K562 treated with DMSO at 1 percent for 24 hours (cell line): ENCODE results near the gene MYO15B. TPM values are rescaled to one million over a fixed set of nuclear protein-coding genes. Genes with fewer than 3 reads are reported as not detected.

ENCODE experiments used
- total RNA-seq: library from RNA; unstranded; fragments of 300-600 nt; gene quantifications from 2 replicates; pipeline ENCODE4 v1.2.3, GENCODE V29; 2022; ENCODE audit warnings: low read depth; ENCODE audit not compliant: insufficient read depth

MYO15B gene
- 0.79 and 3.9 TPM in 2 replicates for total RNA-seq

GRCh38 chr17:75587675-75588595 lies at the start of gene MYO15B:
Gene MYO15B, plus strand, starts transcription at chr17:75587800. Its CDS starts 258 bp downstream, at chr17:75588058.

GRCh38 chr17:75632863-75633485 lies 45.4 kb downstream of the MYO15B start, which contains the start of gene SMIM5:
Gene SMIM5, plus strand, starts transcription at chr17:75633434. Its CDS starts 6,768 bp downstream, at chr17:75640202.

GRCh38 chr17:75666959-75667790 lies 79.6 kb downstream of the MYO15B start, which contains the start of the genes RECQL5 and SAP30BP:
Gene RECQL5, minus strand, starts transcription at chr17:75667154. Its CDS starts 597 bp downstream, at chr17:75666557.
Gene SAP30BP, plus strand, starts transcription at chr17:75667338. Its CDS starts 35 bp downstream, at chr17:75667373.

Other genes with a start within 250 kb of the MYO15B start
- gene GRB2, start 182.1 kb upstream of the MYO15B start, total RNA-seq: 105 and 109 TPM in 2 replicates
- gene TMEM94, start 131.2 kb upstream of the MYO15B start, total RNA-seq: 46.2 and 54.0 TPM in 2 replicates
- gene CASKIN2, start 72.3 kb upstream of the MYO15B start, total RNA-seq: 7.8 and 9.1 TPM in 2 replicates
- 35.8 and 49.7 TPM in 2 replicates for gene TSEN54, start 71.3 kb upstream of the MYO15B start, total RNA-seq
- 36.0 and 45.7 TPM in 2 replicates for gene LLGL2, start 62.1 kb upstream of the MYO15B start, total RNA-seq
- 0.06 TPM in 1 of 2 replicates, not detected in the other for gene SMIM5, start 45.6 kb downstream of the MYO15B start, total RNA-seq
- gene RECQL5, start 79.4 kb downstream of the MYO15B start, total RNA-seq: 24.5 and 26.8 TPM in 2 replicates
- gene SAP30BP, start 79.5 kb downstream of the MYO15B start, total RNA-seq: 50.7 and 61.1 TPM in 2 replicates
- 2.5 and 3.3 TPM in 2 replicates for gene ITGB4, start 133.7 kb downstream of the MYO15B start, total RNA-seq
- 95.1 and 125 TPM in 2 replicates for gene GALK1, start 177.4 kb downstream of the MYO15B start, total RNA-seq
- gene UNK, start 197.0 kb downstream of the MYO15B start, total RNA-seq: 36.8 and 38.4 TPM in 2 replicates